GM10266 (cell line): ENCODE results near the gene SVOP.

ENCODE experiments used
- DNase-seq: peaks from one replicate; pipeline ENCODE4 v3.0.0; 2012; ENCODE audit errors: extremely low spot score
- CTCF ChIP-seq: IDR thresholded peaks from 2 replicates; pipeline ENCODE4 v1.5.1; 2012; ENCODE audit warnings: mild to moderate bottlenecking, low read depth; ENCODE audit not compliant: control insufficient read depth, insufficient read depth; ENCODE audit errors: missing control alignments

Gene SVOP

GRCh38 chr12:108955225-108955835 lies 65.5 kb downstream of the SVOP start:
- no peak for TF ChIP-seq CTCF
- no peak for DNase-seq

GRCh38 chr12:108950991-108951739 lies 69.7 kb downstream of the SVOP start:
- peak; percentile 53 for DNase-seq
- TF ChIP-seq CTCF, result peak; percentile 83

GRCh38 chr12:108949976-108950375 lies 70.9 kb downstream of the SVOP start:
- no peak for TF ChIP-seq CTCF
- no peak for DNase-seq

GRCh38 chr12:108948367-108948766 lies 72.5 kb downstream of the SVOP start:
- no peak for TF ChIP-seq CTCF
- DNase-seq, result no peak

- DNase-seq, result no peak
- no peak for TF ChIP-seq CTCF
Measured at GRCh38 chr12:108947097-108947496, 73.8 kb downstream of the SVOP start.

- no peak for DNase-seq
- TF ChIP-seq CTCF, result no peak
Measured at GRCh38 chr12:108940138-108940537, 80.7 kb downstream of the SVOP start.

GRCh38 chr12:108939594-108939993 lies 81.3 kb downstream of the SVOP start:
- peak; percentile 12 for DNase-seq
- no peak for TF ChIP-seq CTCF
